Mesendoderm (in vitro differentiated cells): Measurements from ENCODE around the gene CAMTA1.

ENCODE experiments used
- DNase-seq: peaks from one replicate; pipeline ENCODE4 v3.0.0; 2013
- H2AK5ac ChIP-seq: 2 replicates; pipeline ENCODE4 v1.6.1; 2013; ENCODE audit warnings: low read length, inconsistent platforms
- H2BK120ac ChIP-seq: 2 replicates; pipeline ENCODE4 v1.6.1; 2013; ENCODE audit warnings: low read depth, mild to moderate bottlenecking, low read length, moderate library complexity, mixed read lengths
- H2BK15ac ChIP-seq: replicated peaks from 2 replicates; pipeline ENCODE4 v1.6.1; 2013; ENCODE audit warnings: low read depth, mild to moderate bottlenecking, moderate library complexity
- H2BK5ac ChIP-seq: 2 replicates; pipeline ENCODE4 v1.6.1; 2013; ENCODE audit warnings: low read length, inconsistent platforms
- H3K18ac ChIP-seq: 2 replicates; pipeline ENCODE4 v1.6.1; 2013; ENCODE audit warnings: mild to moderate bottlenecking, low read length, mixed read lengths
- H3K23ac ChIP-seq: one replicate; pipeline ENCODE4 v1.6.1; 2013; ENCODE audit warnings: low read length
- H3K27ac ChIP-seq: 2 replicates; pipeline ENCODE4 v1.5.1; 2013; ENCODE audit warnings: low read depth, mild to moderate bottlenecking, inconsistent platforms, low read length, moderate library complexity
- H3K27me3 ChIP-seq: 2 replicates; pipeline ENCODE4 v1.6.1; 2013; ENCODE audit warnings: low read length, control low read depth, mild to moderate bottlenecking, inconsistent platforms; ENCODE audit not compliant: insufficient read depth, poor library complexity
- H3K36me3 ChIP-seq: 2 replicates; pipeline ENCODE4 v1.6.1; 2013; ENCODE audit warnings: low read length, inconsistent platforms; ENCODE audit not compliant: control insufficient read depth, insufficient read depth
- H3K4ac ChIP-seq: one replicate; pipeline ENCODE4 v1.6.1; 2013; ENCODE audit warnings: low read depth, mild to moderate bottlenecking, low read length, moderate library complexity
- H3K4me1 ChIP-seq: 2 replicates; pipeline ENCODE4 v1.6.1; 2013; ENCODE audit warnings: low read depth, low read length, inconsistent platforms; ENCODE audit not compliant: control insufficient read depth
- H3K4me2 ChIP-seq: 2 replicates; pipeline ENCODE4 v1.6.1; 2013; ENCODE audit warnings: low read length
- H3K4me3 ChIP-seq: 2 replicates; pipeline ENCODE4 v1.5.1; 2013; ENCODE audit warnings: mild to moderate bottlenecking, low read length
- H3K56ac ChIP-seq: one replicate; pipeline ENCODE4 v1.6.1; 2013; ENCODE audit warnings: low read length
- H3K79me1 ChIP-seq: 2 replicates; pipeline ENCODE4 v1.6.1; 2013; ENCODE audit warnings: low read length, inconsistent platforms
- H3K79me2 ChIP-seq: 2 replicates; pipeline ENCODE4 v1.6.1; 2013; ENCODE audit warnings: mild to moderate bottlenecking, low read length; ENCODE audit not compliant: control insufficient read depth, insufficient read depth
- H3K9ac ChIP-seq: 2 replicates; pipeline ENCODE4 v1.6.1; 2013; ENCODE audit warnings: low read length, inconsistent platforms
- H4K5ac ChIP-seq: one replicate; pipeline ENCODE4 v1.6.1; 2013; ENCODE audit warnings: low read length
- H4K8ac ChIP-seq: one replicate; pipeline ENCODE4 v1.6.1; 2013; ENCODE audit warnings: low read depth, mild to moderate bottlenecking, control low read depth, low read length, moderate library complexity
- WGBS: extraction: QIAGEN DNeasy Blood & Tissue Kit; methylation state at CpG from one replicate; pipeline ENCODE4 v1.1.7; 2013; ENCODE audit warnings: low lambda C conversion rate, missing lambda C conversion rate; ENCODE audit not compliant: insufficient coverage; ENCODE audit errors: extremely low coverage; 5-methylcytosine and 5-hydroxymethylcytosine counted together

Gene CAMTA1

DNA sequence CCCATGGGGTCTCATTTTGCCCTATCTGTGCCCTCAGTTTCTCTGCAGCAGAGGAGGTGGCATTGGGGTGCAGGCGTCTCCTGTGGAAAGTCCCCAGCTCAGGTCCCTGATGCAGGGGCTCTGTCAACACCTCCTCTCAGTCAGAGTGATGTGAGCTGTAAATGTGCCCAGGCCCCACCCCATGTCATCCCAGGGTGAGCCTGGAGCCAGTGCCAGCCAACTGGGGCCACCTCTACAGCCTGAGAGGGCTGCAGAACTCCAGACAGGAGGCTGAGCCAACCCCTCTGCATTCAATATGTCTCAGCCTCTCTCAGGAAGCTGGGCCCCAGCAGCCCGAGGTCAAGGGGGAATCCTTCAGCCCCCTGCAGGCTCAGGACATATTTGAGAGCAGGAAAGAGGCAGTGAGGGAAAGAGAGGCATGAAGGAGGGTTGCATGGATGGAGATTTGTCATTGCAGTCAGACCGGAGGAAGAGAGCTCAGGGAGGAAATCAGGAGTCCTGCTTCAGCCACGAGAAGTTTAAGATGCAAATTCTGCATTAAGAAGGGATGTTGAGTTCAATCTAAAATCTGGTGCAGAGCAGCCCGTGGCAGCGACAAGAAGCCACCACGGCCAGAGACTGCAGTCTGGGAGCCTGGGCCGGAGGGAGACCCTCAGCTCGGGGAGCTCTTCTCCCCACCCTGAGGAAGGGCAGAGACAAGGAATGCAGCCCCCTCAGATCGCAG lies 697.7 kb downstream of the CAMTA1 start:
- Histone ChIP-seq H3K4ac (no peak overlapping the region), H3K27me3 (no peaks in the 10 kb centered on the region), H2BK5ac (no peak overlapping the region), H3K36me3 (no peaks in the 10 kb centered on the region), H4K5ac (no peak overlapping the region), H3K18ac (no peak overlapping the region), H3K79me2 (no peaks in the 10 kb centered on the region), H3K4me3 (no peak overlapping the region), H2BK120ac (no peak overlapping the region), H4K8ac (no peak overlapping the region), H3K23ac (no peak overlapping the region), H3K9ac (no peak overlapping the region), H3K4me2 (no peak overlapping the region), H2BK15ac (no peak overlapping the region), H3K56ac (no peak overlapping the region), H3K27ac (no peak overlapping the region), H2AK5ac (no peak overlapping the region), H3K79me1 (no peaks in the 10 kb centered on the region), H3K4me1 (no peaks in the 10 kb centered on the region)
- DNase-seq, result peak; percentile 26
- WGBS, result no CpG with 5 or more reads among the region's 10 CpGs

DNA sequence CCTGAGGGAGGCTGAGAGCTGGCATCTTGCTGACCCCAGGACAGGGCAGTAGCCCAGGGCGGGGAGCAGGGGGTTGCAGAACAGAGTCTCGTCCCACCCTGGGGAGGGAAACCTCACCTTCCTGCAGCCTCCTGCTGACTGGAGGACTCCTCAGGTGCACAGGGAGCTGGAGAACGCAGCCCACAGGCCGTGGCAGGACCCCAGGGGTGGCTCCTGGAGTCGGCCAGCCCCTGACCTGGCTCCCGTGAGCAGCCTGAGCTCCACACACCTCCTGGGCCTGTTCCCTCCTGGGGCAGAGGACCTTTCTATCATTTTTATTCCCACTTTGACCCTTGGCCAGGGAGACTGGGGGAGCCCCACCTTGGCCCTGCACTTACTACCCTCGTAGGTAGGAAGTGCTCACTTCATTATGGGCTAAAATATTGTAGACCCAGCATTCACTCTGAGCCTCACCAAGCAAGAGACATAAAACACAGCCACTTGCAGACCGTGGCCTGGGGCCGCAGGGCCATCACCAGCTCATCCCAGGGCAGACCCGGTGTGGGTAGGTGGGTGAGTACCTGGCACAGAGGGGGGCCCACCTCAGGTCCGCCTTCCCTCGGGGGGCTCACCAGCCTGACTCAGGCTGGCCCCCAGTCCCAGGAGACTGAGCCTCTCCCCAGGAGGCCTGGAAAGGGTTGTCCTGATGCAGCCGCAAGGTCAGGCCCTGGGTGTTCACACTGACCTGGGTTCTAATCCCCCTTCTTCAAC lies 698.6 kb downstream of the CAMTA1 start:
- Histone ChIP-seq H3K18ac (no peak overlapping the region), H3K4me2 (no peak overlapping the region), H3K79me1 (no peaks in the 10 kb centered on the region), H2BK15ac (no peak overlapping the region), H3K9ac (no peak overlapping the region), H3K27me3 (no peaks in the 10 kb centered on the region), H3K27ac (no peak overlapping the region), H4K5ac (no peak overlapping the region), H3K4me1 (no peaks in the 10 kb centered on the region), H3K36me3 (no peaks in the 10 kb centered on the region), H2AK5ac (no peak overlapping the region), H4K8ac (no peak overlapping the region), H3K4ac (no peak overlapping the region), H3K4me3 (no peak overlapping the region), H3K56ac (no peak overlapping the region), H3K79me2 (no peaks in the 10 kb centered on the region), H3K23ac (no peak overlapping the region), H2BK120ac (no peak overlapping the region), H2BK5ac (no peak overlapping the region)
- no CpG with 5 or more reads among the region's 13 CpGs for WGBS
- DNase-seq, result no peak

GRCh38 chr1:7485086-7485780 lies 700.0 kb downstream of the CAMTA1 start:
- Histone ChIP-seq H3K4me2 (no peak overlapping the region), H3K27ac (no peak overlapping the region), H2BK5ac (no peak overlapping the region), H3K9ac (no peak overlapping the region), H3K18ac (no peak overlapping the region), H3K4me3 (no peak overlapping the region), H3K56ac (no peak overlapping the region), H3K36me3 (no peaks in the 10 kb centered on the region), H4K8ac (no peak overlapping the region), H3K79me1 (no peaks in the 10 kb centered on the region), H3K27me3 (no peaks in the 10 kb centered on the region), H3K4me1 (no peaks in the 10 kb centered on the region), H2BK120ac (no peak overlapping the region), H2AK5ac (no peak overlapping the region), H3K4ac (no peak overlapping the region), H2BK15ac (no peak overlapping the region), H3K79me2 (no peaks in the 10 kb centered on the region), H4K5ac (no peak overlapping the region), H3K23ac (peak overlapping the region; percentile 66)
- DNase-seq, result no peak
- WGBS, result no CpG with 5 or more reads among the region's 10 CpGs

DNA sequence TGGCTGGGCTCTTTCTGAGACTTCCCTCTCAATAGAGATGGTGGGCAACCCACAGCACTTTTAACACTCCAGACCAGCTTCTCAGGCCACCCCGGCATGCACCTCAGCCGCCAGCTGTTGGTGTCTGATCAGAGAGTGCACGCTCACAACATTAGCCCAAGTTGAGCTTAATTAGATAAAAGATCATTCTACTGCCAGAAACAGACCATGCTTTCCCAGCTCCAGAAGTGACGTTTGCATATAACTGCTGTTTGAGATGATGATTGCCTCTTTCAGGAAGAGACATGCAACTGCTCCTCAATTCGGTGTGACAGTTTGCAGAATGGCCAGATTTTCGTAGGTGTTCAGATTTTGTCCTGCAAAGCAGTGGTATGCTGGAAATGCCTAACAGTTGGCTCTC lies 700.6 kb downstream of the CAMTA1 start:
- no peak overlapping the region for H3K56ac ChIP-seq
- H4K5ac ChIP-seq, result no peak overlapping the region
- no peak overlapping the region for H4K8ac ChIP-seq
- H3K79me2 ChIP-seq, result no peaks in the 10 kb centered on the region
- H2BK5ac ChIP-seq, result no peak overlapping the region
- no peak overlapping the region for H3K23ac ChIP-seq
- H2BK120ac ChIP-seq, result no peak overlapping the region
- no peak for DNase-seq
- no peak overlapping the region for H3K4me3 ChIP-seq
- no peak overlapping the region for H2BK15ac ChIP-seq
- H3K36me3 ChIP-seq, result no peaks in the 10 kb centered on the region
- H3K27ac ChIP-seq, result no peak overlapping the region
- H3K4me1 ChIP-seq, result no peaks in the 10 kb centered on the region
- H3K9ac ChIP-seq, result no peak overlapping the region
- H2AK5ac ChIP-seq, result no peak overlapping the region
- no CpG with 5 or more reads among the region's 6 CpGs for WGBS
- no peaks in the 10 kb centered on the region for H3K27me3 ChIP-seq
- H3K4me2 ChIP-seq, result no peak overlapping the region
- H3K18ac ChIP-seq, result no peak overlapping the region
- no peaks in the 10 kb centered on the region for H3K79me1 ChIP-seq
- H3K4ac ChIP-seq, result no peak overlapping the region

DNA sequence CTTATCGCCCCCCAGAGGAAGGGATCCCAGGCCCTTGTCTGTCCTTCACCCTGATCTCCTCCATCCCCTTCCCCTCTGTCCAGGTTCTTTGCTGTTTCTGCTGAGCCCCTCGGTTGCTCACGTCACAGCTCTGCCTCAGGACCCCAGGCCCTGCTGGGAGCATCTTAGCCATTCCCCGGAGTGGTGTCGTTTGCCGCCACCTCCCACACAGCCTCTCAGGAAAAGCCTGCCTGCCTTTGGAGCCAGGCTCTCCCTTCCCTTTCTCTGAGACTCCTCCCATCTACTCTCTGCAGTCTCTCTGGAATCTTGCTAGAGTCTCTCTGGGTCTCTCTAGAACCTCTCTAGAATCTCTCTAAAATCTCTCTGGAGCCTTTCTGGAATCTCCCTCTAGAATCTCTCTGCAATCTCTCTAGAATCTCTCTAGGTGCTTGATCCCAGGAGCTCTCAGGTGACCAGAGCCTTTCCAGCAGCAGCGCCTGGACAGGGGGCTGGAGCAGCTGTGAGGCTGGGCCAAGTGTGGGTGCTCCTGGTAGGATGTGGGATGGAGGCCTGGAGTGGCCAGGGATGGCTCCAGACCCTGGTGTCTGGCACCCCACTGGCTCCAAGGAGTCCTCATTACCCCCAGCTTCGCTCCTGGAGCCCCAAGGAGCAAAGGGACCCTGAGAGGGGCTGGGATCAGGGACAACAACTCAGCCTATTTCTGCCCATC lies 702.7 kb downstream of the CAMTA1 start:
- Histone ChIP-seq H3K18ac (no peak overlapping the region), H3K4me2 (no peak overlapping the region), H4K5ac (no peak overlapping the region), H2BK15ac (no peak overlapping the region), H2AK5ac (no peak overlapping the region), H3K4me3 (no peak overlapping the region), H3K27ac (no peak overlapping the region), H2BK120ac (no peak overlapping the region), H3K4ac (no peak overlapping the region), H2BK5ac (no peak overlapping the region), H3K56ac (no peak overlapping the region), H3K27me3 (no peaks in the 10 kb centered on the region), H3K36me3 (no peaks in the 10 kb centered on the region), H3K4me1 (no peaks in the 10 kb centered on the region), H3K79me1 (no peaks in the 10 kb centered on the region), H3K23ac (no peak overlapping the region), H3K9ac (no peak overlapping the region), H3K79me2 (no peaks in the 10 kb centered on the region), H4K8ac (no peak overlapping the region)
- no CpG with 5 or more reads among the region's 8 CpGs for WGBS
- no peak for DNase-seq
